ENCODE measurements around the gene PIK3R4. TPM values are rescaled to one million over a fixed set of nuclear protein-coding genes. Genes with fewer than 3 reads are reported as not detected.

The PIK3R4 gene
- total RNA-seq, 4 donors from 2014 or later, result 8.2 to 33.0 (median 29.3) TPM

DNA sequence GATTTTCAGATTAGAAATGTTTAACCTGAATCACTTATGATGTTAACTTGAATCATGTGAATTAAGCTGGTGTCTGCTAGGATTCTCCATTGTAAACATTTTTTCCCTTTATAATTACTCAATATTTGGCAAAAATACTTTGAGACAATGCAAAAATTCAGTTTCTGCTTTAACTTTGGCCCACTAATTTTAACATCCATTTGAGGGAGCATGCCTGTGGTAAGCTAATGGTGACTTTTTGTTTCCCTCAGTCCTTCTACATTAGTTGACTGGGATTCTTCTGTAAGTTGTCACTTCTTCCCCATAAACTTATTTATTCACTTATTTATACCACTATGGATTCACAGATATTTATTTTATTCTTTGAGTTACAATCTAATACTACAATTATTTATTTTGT is 59.3 kb downstream of the PIK3R4 start:
- Histone ChIP-seq H3K27ac (no peak overlapping the region), H3K9me3 (no peaks in the 10 kb centered on the region), H3K27me3 (no peaks in the 10 kb centered on the region), H3K4me1 (no peaks in the 10 kb centered on the region), H3K36me3 (peaks cover 0 to 37% (median 14%) of the 10 kb centered on the region in 4 donors), H3K4me3 (no peak overlapping the region)
- TF ChIP-seq POLR2A (IDR thresholded peaks at IDR 0.05) (no peak), POLR2AphosphoS5 (IDR thresholded peaks at IDR 0.05) (no peak), EP300 (IDR thresholded peaks at IDR 0.05; ENCODE audit: low read depth) (no peak)
- TF ChIP-seq, protein P1, sequence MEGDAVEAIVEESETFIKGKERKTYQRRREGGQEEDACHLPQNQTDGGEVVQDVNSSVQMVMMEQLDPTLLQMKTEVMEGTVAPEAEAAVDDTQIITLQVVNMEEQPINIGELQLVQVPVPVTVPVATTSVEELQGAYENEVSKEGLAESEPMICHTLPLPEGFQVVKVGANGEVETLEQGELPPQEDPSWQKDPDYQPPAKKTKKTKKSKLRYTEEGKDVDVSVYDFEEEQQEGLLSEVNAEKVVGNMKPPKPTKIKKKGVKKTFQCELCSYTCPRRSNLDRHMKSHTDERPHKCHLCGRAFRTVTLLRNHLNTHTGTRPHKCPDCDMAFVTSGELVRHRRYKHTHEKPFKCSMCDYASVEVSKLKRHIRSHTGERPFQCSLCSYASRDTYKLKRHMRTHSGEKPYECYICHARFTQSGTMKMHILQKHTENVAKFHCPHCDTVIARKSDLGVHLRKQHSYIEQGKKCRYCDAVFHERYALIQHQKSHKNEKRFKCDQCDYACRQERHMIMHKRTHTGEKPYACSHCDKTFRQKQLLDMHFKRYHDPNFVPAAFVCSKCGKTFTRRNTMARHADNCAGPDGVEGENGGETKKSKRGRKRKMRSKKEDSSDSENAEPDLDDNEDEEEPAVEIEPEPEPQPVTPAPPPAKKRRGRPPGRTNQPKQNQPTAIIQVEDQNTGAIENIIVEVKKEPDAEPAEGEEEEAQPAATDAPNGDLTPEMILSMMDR (IDR thresholded peaks at IDR 0.05), result no peak
- in situ Hi-C loops (cut with MboI; ENCODE audit: low pct_ligation_motif_present in 1 of 4, low pct_unique_long_range_greater_than_20kb in 1 of 4, low sequenced_read_pairs in 3 of 4) (no loop called here), intact Hi-C loops (cut with DNase I; ENCODE audit: low total_unique reads) (no loop called here)
- DNase-seq, result no peak

DNA sequence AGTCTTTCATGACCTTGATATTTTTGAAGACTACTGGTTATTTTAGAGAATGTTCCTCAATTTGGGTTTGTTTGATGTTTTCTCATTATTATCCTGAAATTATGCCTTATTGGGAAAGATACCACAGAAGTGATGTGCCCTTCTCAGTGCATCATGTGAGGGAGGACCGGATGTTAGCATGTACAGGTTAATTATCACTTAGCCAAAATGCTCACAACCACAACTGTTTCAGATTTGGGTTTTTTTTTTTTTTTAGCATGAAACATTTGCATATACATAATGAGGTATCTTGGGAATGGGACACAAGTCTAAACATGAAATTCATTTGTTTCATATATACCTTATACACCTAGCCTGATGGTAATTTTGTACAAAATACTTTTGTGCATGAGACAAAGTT is 59.8 kb downstream of the PIK3R4 start:
- no peak for DNase-seq
- H3K9me3 ChIP-seq, result no peaks in the 10 kb centered on the region
- in situ Hi-C loops (cut with MboI; ENCODE audit: low pct_ligation_motif_present in 1 of 4, low pct_unique_long_range_greater_than_20kb in 1 of 4, low sequenced_read_pairs in 3 of 4) (no loop called here), intact Hi-C loops (cut with DNase I; ENCODE audit: low total_unique reads) (no loop called here)
- no peak overlapping the region for H3K27ac ChIP-seq
- H3K36me3 ChIP-seq, result peaks cover 0 to 42% (median 17%) of the 10 kb centered on the region in 4 donors
- H3K27me3 ChIP-seq, result no peaks in the 10 kb centered on the region
- 82 to 83% methylated on average over 1 of the region's 1 CpG for WGBS, 2 donors (ENCODE audit: low coverage in 1 of 2)
- H3K4me1 ChIP-seq, result no peaks in the 10 kb centered on the region
- no peak overlapping the region for H3K4me3 ChIP-seq
- TF ChIP-seq POLR2A (IDR thresholded peaks at IDR 0.05), result no peak
- no peak for TF ChIP-seq POLR2AphosphoS5 (IDR thresholded peaks at IDR 0.05)
- no peak for TF ChIP-seq EP300 (IDR thresholded peaks at IDR 0.05; ENCODE audit: low read depth)
- TF ChIP-seq, protein P1 (IDR thresholded peaks at IDR 0.05), result no peak

DNA sequence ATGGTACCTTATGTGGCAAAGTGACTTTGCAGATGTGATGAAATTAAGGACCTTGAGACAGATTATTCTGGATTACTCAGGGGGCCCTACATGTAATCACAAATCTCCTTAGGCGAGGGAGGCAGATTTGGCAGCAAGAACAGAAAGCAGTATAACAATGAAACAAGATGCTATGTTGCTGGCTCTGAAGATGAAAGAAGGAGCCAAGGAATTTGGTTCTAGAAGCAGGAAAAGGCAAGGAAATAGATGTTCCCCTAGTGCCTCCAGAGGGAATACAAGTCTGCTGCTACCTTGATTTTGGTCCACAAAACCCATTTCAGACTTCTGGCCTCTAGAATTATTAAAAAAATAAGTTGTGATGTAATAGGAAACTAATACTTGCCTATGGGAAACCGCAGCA is 64.5 kb downstream of the PIK3R4 start:
- no peaks in the 10 kb centered on the region for H3K4me1 ChIP-seq
- no peaks in the 10 kb centered on the region for H3K27me3 ChIP-seq
- TF ChIP-seq, protein P1 (IDR thresholded peaks at IDR 0.05), result no peak
- DNase-seq, result no peak
- H3K4me3 ChIP-seq, result no peak overlapping the region
- H3K36me3 ChIP-seq, result peaks cover 0 to 48% (median 22%) of the 10 kb centered on the region in 4 donors
- intact Hi-C loops (cut with DNase I; ENCODE audit: low total_unique reads) (no loop called here), in situ Hi-C loops (cut with MboI; ENCODE audit: low pct_ligation_motif_present in 1 of 4, low pct_unique_long_range_greater_than_20kb in 1 of 4, low sequenced_read_pairs in 3 of 4) (no loop called here)
- 95 to 100% methylated on average over 1 to 2 of the region's 2 CpGs for WGBS, 2 donors (ENCODE audit: low coverage in 1 of 2)
- H3K9me3 ChIP-seq, result no peaks in the 10 kb centered on the region
- no peak overlapping the region for H3K27ac ChIP-seq

DNA sequence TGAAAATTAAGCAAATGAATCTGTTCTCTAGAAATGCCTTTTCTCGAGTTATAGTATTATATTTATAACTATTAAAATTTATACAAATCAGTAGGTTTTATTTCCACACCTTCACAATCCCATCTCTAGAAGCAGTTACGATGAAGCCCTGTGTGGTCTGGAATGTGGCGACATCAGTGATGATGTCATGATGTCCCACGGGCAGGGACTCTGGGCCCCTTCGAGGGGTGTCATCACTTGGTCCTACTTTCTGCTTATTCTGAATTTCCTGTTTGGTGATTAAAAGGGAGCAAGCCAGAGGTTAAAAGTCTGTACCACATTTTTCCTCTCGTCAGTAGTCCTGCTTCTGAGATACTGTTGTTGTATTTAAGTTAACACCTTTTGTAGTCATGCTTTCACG is 67.4 kb downstream of the PIK3R4 start:
- Histone ChIP-seq H3K36me3 (peaks cover 0 to 48% (median 25%) of the 10 kb centered on the region in 4 donors), H3K4me1 (no peaks in the 10 kb centered on the region), H3K4me3 (no peak overlapping the region), H3K27ac (no peak overlapping the region), H3K9me3 (no peaks in the 10 kb centered on the region), H3K27me3 (no peaks in the 10 kb centered on the region)
- intact Hi-C loops (cut with DNase I; ENCODE audit: low total_unique reads), result no loop called here
- WGBS, 2 donors (ENCODE audit: low coverage in 1 of 2), result 87 to 89% methylated on average over 5 to 7 of the region's 7 CpGs
- in situ Hi-C loops (cut with MboI; ENCODE audit: low pct_ligation_motif_present in 1 of 4, low pct_unique_long_range_greater_than_20kb in 1 of 4, low sequenced_read_pairs in 3 of 4), result no loop called here
- TF ChIP-seq EP300 (IDR thresholded peaks at IDR 0.05; ENCODE audit: low read depth) (no peak), POLR2A (IDR thresholded peaks at IDR 0.05) (no peak), POLR2AphosphoS5 (IDR thresholded peaks at IDR 0.05) (no peak)
- TF ChIP-seq, protein P1 (IDR thresholded peaks at IDR 0.05), result no peak
- DNase-seq, result no peak
